ENCODE measurements around the gene ZNF329.
A peak's percentile ranks its signal among the peaks of the same experiment; 100 is the strongest.

Gene ZNF329

DNA sequence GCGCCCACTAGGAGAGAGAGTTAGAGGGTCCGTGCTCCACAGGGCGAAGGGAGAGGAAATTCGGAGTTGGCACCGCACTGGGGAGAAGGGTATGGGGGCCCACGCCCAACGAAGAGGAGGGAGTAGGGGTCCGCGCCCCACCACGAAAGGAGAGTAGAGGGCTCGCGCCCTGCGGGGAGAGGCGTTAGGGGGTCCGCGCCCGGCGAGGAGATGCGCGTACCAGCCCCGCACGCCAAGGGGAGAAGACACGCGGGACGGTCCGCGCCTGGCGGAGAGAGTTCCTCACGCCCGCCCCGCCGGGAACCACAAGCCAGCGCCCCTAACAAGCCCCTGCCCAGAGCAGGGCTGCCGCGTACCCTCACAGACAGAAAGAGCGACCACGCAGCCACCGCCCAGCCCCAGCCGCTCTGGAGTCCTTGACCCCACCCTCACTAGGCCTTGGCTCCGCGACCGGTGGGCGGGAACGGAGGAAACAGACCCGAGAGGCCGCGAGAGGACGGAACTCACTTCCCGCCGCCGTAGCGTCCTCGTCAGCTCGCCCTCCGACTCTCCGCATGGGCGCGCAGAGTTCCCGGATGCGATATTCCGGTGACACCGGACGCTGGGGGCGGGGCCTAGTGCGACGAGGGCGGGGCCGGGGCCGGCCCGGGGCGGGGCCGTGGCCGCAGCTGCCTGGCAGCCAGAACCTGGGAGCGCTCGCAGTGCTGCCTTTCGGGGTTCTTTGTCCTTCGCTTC, 32.6 kb downstream of the ZNF329 start:
- peak; percentile 76 for DNase-seq

DNA sequence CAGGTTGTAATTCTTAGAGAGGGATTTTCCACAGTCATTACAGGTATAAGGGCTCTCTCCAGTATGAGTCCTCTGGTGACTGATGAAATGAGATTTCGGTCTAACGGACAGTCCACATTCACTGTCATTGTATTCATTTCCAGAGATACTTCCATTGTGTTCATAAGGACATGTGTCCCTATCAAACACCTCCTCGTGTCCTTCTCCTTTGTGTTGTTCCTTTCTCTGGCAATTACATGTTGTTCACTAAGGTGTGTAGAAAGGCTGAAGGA, 42.1 kb downstream of the ZNF329 start:
- DNase-seq = no peak

DNA sequence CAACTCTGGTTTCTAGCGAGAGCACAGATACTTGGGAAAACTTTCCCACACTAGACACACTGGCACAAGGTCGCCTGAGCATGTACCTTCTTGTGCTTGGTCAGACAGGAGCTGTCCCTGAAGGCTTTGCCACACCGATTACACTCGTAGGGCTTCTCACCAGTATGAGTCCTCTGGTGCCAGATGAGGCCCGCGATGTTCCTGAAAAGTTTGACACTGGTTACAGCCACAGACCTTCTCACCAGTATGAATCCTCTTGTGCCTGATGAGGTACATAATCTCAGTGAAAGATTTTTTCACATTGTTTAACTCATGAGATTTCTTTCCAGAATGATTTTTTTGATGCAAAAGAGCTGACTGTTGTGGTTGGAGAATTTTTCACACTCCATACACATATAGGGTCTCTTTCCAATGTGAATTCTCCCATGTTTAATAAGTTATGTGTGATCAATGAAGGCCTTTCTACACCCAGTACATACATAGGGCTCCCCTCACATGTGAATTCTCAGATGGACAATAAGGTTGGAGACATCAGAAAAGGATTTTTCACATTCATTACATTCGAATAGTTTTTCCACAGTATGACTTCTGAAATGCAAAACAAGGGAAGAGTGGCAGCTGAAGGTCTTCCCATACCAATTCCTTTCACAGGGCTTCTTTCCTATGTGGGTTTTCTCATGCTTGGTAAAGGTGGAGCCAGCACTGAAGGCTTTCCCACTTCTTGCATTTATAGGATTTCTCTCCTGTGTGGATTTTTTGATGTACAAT, 42.6 kb downstream of the ZNF329 start:
- DNase-seq = no peak

DNA sequence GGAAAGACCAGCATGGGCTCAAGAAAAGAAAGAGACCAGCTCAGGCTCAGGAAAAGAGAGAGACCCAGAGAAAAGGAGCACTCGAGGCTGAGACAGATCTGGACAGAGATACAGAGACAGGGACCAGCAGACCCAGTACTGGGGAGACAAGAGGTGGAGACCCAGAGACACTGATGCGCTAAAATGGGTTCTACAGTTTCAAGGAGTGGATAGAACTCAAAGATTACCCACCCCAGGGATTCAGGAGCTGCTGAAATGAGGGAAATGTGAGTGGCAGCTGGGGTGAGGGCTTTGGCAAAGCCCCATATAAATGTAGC, 51.9 kb downstream of the ZNF329 start:
- no peak for DNase-seq

DNA sequence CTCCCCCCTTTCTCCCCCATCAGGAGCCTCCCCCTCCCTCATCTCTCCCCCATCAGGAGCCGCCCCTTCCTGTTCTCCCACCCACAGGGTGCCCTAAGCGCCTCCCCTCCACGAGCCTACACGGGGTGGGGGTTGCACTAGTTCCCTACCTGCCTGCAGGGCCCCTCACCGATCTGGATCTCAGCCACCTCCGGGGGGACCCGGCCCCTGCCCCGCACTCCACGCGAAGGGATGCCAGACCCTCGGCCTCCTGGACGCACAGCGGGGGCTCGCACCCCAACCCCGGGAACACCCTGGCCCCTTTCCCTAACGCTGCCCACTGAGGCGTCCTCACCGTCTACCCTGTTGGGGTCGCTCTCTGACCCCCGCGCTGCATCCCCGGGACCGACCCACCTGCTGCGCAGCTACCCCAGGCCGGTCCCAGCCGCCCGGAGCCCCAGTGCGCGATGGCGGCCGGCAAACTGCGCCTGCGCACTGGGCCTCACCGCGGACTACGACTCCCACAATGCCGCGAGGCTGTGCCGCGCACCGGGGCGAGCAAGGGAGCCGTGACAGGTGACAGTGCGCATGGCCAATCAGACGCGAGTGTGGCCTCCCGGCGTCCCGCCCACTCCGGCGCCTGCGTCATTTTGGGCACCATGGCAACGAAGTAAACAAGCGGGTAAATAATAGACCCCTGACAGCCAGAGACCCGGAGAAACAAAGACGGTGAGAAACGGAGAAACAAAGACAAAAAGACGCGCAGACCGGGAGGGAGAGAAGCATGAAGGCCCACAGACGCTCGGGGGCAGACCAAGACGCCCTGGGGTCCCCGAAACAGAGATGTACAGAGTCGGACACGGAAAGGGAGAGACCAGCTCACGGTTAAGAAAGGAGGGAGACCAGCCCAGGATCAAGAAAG, 52.6 kb downstream of the ZNF329 start, which contains the start of gene ZSCAN18:
TSS of gene ZSCAN18 (minus strand) at position 451 of the 901 bp plus-strand sequence. CDS start 7,964 bp downstream, outside the sequence.
- DNase-seq = peak; percentile 100

DNA sequence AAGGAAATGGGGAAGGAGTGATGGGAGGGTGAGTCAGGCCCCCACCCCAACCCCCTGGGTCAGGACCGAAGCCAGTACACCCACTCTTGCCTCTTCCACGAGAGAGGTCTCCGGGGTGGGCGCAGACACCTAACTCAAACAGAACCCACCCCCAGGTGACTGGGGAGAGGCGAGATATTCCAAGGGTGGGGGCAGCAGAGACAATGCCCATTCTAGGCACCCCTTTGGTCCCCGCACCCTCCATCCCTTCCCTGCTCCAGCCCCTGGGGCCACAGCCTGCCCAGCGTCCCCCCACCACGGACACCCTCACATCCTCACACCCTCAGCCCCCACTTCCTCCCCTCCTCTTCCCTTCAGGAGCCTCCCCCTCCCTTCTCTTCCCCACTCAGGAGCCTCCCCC, 53.2 kb downstream of the ZNF329 start:
- DNase-seq = no peak

DNA sequence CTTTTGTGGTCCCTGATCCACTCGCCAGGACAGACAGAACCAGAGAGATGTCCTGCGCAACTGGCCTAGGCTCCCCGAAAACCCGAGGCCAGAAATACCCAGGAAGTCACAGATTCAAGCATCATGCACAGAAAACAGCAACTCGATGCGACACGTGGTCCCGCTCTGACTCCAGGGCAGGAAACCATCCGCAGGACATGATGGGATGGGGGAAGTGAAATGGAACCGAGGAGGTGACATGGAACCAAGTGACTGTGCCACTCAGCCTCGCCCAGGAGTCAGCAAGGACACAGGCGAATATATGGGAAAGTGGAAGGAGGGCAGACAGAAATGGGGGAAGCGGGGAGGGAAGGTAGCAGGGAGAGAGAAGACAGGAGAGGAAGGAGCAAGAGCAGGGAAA, 53.7 kb downstream of the ZNF329 start:
- DNase-seq = no peak

DNA sequence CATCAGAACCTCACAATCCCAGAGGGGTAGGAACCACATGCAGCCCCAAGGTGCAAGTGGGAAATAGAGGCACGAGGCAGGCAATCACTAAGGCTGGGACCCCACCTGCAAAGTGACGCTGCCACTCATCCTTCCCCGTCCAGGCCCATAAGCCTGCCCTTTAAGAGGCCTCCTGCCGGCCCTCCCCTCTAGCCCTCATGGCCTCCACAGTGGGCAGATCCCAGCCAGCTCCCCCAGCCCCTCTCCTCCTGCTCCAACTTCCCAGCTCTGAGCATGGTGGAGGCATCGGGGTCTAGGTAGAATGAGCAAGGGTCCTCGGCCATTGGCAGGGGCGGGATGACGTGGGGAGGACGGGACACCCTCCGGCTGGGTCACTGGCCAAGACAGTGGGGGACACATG, 55.3 kb downstream of the ZNF329 start:
- DNase-seq = no peak

DNA sequence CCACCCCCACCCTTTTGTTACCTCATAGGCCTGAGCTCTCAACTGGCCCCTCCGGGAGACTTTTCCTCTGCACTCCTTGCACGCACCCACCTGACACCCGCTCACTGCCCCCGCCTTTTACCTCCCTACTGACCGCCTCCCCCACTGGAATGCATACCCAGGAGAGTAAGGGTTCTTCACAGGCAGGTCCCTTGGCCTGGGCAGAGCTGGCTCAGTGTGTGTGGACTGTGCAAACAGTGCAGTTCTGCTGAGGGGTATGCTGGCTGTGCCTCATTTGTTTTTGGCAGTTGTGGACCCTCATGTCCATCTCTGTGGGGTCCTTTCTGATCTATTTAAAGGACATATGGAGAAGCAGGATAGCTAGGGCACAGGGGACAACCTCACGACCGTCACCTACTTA, 57.5 kb downstream of the ZNF329 start:
- no peak for DNase-seq

DNA sequence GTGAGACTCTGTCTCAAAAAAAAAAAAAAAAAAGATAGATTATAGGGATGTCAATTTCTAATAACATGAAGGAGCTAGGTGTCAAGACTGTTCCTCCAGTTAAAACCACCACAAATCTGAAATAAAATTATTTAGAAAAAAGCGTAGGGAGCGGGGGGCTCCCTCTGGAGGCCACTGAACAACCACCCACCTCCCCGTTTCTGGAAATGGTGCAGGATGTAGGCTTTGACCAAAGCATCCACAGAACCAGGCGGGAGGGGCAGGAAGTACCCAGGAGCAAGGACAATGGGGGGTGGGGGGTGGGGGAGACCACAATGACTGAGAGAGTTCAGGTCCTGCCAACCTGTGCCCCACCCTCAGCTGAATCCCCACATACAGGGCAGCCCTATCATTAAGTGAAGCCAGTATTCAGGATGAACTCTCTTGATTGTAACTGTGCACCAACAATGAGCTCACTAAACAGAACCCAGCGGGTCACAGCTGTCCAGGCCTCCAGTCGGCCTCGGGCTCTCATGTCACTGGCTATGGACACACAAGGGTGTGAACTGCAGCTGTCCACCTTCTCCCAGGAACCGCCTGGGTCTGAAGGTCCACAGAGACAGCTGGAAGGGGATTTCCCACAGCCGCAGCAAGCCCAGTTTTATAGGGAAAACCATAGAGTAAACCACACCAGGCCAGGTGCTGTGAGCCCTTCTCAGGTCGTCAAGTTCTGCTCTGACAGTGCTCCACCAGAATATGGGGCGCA, 59.2 kb downstream of the ZNF329 start:
- DNase-seq = no peak

DNA sequence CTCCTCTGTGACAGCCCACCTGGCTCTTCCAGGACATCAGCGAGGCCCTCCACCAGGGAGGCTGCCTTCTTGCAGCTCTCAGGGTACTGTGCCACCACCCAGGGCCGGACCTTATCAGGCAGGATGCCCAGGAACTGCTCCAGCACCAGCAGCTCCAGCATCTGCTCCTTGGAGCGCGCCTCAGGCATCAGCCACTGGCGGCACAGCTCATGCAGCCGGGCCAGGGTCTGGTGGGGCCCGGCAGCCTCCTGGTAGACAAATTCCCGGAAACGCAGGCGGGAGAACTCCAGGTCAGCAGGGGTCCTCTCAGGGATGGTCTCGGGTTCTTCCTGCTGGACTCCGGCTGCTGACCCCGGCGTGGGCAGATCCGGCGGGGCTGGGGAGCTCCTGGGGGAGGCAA, 60.7 kb downstream of the ZNF329 start:
- no peak for DNase-seq

DNA sequence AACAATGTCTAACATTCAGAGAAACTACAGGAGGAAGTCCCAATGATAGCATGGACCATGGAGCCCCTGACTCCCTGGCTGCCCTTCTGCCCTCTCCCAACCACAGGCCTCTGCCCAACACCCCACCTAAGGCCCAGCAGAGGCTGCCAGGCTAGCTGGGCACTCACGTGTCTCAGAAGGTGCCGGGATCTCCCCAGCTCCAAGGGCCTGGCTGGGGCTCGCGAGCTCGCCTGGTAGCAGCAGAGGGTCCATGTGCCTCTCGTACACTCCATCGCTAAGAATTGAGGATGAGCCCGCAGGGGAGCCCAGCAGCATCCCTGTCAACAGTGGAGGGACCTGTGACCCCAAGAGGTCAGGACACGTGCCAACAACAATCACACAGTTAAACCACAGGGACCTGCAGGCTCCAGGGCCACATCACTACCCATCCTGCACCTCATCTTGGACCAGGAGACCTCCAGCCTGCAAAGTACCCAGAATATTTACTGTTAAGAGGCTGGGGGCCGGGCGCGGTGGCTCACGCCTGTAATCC, 62.0 kb downstream of the ZNF329 start:
- DNase-seq = no peak

DNA sequence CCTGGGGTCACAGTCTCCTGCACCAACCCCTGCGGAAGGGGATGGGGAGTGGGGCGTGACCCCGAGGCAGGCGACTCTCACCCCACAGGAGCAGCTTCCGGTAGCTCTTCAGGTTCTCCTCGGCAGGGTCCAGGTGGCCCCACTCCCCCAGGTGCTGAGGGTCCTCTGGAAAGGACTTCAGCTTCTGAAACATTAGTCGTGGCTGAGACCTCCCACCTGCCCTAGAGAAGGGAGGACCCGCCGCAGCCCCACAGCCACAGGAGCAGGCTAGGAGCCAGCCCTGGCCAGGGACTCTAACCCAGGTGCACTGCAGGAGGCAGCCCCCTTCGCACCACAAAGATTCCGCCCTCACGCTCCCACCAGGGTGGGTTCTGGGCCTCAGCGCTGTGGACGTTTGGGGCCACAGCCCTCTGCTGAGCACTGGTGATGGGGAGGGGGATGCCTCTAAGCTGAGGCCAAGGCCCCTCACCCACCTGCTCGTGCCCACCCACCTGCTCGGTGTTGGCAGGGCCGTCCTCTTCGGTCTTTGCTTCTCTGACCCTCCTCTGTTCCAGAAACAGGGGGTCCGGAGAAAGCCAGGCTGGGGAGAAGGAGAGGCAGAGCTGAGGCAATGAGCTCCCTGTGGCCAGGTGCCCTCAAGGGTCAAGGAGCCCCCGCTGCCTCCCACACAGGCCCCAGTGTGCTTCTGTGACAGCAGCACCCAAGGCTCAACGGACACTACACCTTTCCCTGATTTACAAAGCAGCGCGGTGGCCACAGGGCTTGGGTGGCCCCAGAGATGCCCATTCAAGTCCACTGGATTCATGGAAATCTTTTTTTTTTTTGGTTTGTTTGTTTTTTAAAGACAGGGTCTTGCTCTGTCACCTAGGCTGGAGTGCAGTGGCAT, 63.5 kb downstream of the ZNF329 start:
- DNase-seq = no peak

DNA sequence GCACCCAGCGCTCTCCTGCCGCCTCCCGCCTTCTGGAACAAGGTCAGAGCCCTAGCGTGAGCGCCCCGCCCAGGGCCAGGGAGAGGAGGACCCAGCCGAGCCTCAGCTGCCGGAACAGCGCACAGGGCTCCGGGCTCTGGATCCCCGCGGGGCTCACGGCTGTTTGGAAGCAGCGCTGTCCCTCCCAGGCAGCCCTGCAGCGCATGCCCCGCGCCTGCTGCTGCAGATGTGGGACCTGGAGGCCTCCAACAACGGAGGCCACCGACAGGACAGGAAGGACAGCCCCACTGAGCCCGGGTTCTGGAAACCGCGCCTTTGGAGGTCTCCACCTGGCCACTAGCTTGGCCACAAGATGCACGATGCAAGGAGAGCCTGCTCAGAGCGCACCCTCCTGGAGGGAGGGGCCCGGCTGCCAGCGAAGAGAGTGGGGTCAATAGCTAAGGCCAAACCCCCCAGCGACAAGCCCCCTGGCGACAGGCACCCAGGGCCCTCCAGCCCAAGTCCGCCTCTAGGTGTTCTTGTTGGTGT, 65.2 kb downstream of the ZNF329 start:
- no peak for DNase-seq

DNA sequence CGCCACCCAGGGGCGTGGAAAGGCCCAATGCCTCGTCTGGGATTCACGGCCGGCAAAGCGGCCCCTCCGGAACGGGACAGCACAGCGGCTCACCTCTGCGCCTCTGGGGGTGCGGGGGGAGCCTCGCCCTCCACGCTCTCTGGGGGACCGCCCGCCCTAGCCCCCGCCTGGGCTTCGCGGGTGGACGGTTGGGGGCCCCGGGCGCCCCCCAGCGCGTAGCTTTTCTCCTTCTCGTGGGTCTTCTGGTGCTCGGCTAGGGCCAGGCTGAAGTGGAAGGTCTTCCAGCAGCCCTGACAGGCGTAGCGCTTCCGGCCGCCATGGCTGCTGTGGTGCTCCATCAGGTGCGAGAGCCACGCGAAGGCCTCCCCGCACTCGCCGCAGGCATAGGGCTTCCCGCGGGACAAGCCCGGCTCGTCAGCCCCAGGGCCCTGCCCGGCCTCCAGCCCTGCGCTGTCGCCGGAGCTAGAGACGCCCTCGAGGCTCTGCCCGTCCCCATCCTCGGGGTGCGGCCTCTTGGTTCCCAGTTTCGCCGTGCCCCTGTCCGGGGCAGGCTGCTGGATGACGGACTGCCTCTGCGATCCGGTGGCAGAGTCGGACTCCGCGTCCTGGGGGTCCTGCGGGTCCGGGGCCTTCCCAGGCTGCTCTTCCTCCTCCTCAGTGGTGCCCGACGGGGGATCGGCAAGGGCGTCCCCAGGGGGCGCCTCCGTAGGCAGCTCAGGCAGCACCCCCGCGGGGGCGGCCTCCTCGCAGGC, 65.8 kb downstream of the ZNF329 start:
- DNase-seq = no peak

DNA sequence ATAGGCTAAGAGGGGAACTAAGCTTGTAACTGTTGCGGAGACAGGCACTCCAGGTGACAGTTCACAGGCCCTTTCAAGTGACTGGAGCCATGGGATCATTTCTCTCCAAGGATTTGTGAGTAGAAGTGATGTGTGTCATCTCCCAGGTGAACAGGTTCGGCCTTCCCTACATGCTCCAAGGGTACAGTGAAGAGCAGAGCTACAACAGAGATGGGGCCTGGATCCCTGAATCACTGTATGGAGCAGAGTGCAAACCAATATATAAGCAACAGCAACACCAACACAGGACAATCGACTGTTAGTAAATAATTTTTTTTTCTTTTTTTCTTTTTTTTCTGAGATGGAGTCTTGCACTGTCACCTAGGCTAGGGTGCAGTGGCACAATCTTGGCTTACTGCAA, 67.6 kb downstream of the ZNF329 start:
- peak; percentile 50 for DNase-seq

DNA sequence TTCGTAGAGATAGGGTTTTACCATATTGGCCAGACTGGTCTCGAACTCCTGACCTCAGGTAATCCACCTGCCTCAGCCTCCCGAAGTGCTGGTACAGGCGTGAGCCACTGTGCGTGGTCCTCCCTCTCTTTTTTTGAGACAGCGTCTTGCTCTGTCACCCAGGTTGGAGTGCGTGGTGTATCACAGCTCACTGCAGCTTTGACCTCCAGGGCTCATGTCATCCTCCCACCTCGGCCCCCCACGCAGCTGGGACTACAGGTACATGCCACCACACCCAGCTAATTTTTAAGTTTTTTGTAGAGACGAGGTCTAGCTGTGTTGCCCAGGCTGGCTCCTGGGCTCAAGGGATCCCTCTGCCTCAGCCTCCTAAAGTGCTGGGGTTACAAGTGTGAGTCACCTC, 70.8 kb downstream of the ZNF329 start:
- no peak for DNase-seq
